Immature natural killer cell (primary cell): Measurements from ENCODE around the gene PRIM2. TPM values are rescaled to one million over a fixed set of nuclear protein-coding genes. Genes with fewer than 3 reads are reported as not detected.
"Not testable (repeated sequence)": the region's sequence is repeated elsewhere in the genome, so short reads cannot be mapped to it uniquely, and the experiment has no call there.

Experiments
- DNase-seq, 3 donors: peaks; one replicate each; pipeline ENCODE4 v3.0.0; 2022; ENCODE audit warnings: mixed read lengths in 1 of 3
- H3K27ac Mint-ChIP-seq, 6 donors: one replicate each; pipeline ENCODE4 v1.8.0; 2020; ENCODE audit warnings: mixed read lengths in 6 of 6, mild to moderate bottlenecking in 5 of 6, inconsistent platforms in 4 of 6, moderate library complexity in 3 of 6
- H3K27me3 Mint-ChIP-seq, 3 donors: one replicate each; pipeline ENCODE4 v1.8.0; 2020 to 2021; ENCODE audit warnings: low read depth in 3 of 3, mild to moderate bottlenecking in 3 of 3, mixed read lengths in 3 of 3, moderate library complexity in 3 of 3, inconsistent platforms in 1 of 3
- H3K36me3 Mint-ChIP-seq, 3 donors: one replicate each; pipeline ENCODE4 v1.8.0; 2020; ENCODE audit warnings: mixed read lengths in 3 of 3, inconsistent platforms in 2 of 3, mild to moderate bottlenecking in 2 of 3
- H3K4me1 Mint-ChIP-seq, 2 donors: one replicate each; pipeline ENCODE4 v1.8.0; 2020; ENCODE audit warnings: inconsistent platforms in 2 of 2, mild to moderate bottlenecking in 2 of 2, mixed read lengths in 2 of 2, moderate library complexity in 1 of 2
- H3K4me3 Mint-ChIP-seq, 5 donors: one replicate each; pipeline ENCODE4 v1.8.0; 2020; ENCODE audit warnings: mild to moderate bottlenecking in 5 of 5, mixed read lengths in 5 of 5, inconsistent platforms in 3 of 5, moderate library complexity in 3 of 5
- H3K9me3 Mint-ChIP-seq, 6 donors: one replicate each; pipeline ENCODE4 v1.8.0; 2020; ENCODE audit warnings: mild to moderate bottlenecking in 6 of 6, mixed read lengths in 6 of 6, inconsistent platforms in 4 of 6, moderate library complexity in 3 of 6
- polyA plus RNA-seq, 3 donors: library from polyadenylated mRNA; unstranded; fragments of 300-500 nt; fragmentation: Illumina TruSeq; gene quantifications; one replicate each; pipeline ENCODE4 v1.2.3, GENCODE V29; 2021

The PRIM2 gene
- polyA plus RNA-seq, 3 donors from 2014 or later, result 2.6 to 15.2 (median 7.7) TPM

GRCh38 chr6:57358319-57358718, 40.9 kb downstream of the PRIM2 start:
- not testable (repeated sequence) for DNase-seq, H3K9me3 Mint-ChIP-seq, H3K27me3 Mint-ChIP-seq
- peak overlapping the region in 3 of 6 donors; percentile 1 to 67 (median 51) for H3K27ac Mint-ChIP-seq
- peak overlapping the region in 4 of 5 donors; percentile 4 to 53 (median 22) for H3K4me3 Mint-ChIP-seq
- H3K4me1 Mint-ChIP-seq, result peaks cover 12 to 20% of the 10 kb centered on the region in 2 donors
- H3K36me3 Mint-ChIP-seq, result peaks cover 0 to 12% (median 0%) of the 10 kb centered on the region in 3 donors

- H3K27ac Mint-ChIP-seq, H3K27me3 Mint-ChIP-seq: not testable (repeated sequence)
- H3K4me1 Mint-ChIP-seq, result peaks cover 12 to 20% of the 10 kb centered on the region in 2 donors
These were observed 42.3 kb downstream of the PRIM2 start for GRCh38 chr6:57359766-57360165.

DNA sequence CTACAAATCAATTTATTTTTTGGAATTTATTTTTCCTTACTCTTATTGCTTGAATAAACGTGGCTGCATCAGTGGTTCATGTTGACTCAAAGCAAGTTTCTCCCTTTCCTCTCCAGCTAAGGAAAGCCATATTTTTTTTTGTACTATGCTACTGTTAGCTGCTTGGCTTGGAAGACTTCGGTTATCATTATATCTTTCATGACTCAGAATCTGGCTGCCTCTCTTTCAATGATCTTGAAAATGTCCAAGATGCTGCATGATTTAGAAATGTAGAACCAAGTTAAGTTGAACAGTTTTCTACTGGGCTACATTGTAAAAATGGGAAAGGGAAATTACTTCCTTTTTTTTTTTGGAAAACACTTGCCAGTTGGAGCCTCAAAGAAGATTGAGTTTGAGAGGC, 44.9 kb downstream of the PRIM2 start:
- Mint-ChIP-seq H3K4me1 (peaks cover 9 to 16% of the 10 kb centered on the region in 2 donors), H3K36me3 (peaks cover 3 to 11% (median 3%) of the 10 kb centered on the region in 3 donors)
- not testable (repeated sequence) for DNase-seq, H3K27me3 Mint-ChIP-seq, H3K9me3 Mint-ChIP-seq, H3K4me3 Mint-ChIP-seq, H3K27ac Mint-ChIP-seq

More at GRCh38 chr6:57359766-57360165, 42.3 kb downstream of the PRIM2 start:
- not testable (repeated sequence) for H3K4me3 Mint-ChIP-seq, DNase-seq, H3K9me3 Mint-ChIP-seq
- H3K36me3 Mint-ChIP-seq, result peaks cover 0 to 12% (median 0%) of the 10 kb centered on the region in 3 donors

- H3K4me1 Mint-ChIP-seq, result not testable (repeated sequence)
These were observed 47.7 kb downstream of the PRIM2 start for GRCh38 chr6:57365076-57365583.

DNA sequence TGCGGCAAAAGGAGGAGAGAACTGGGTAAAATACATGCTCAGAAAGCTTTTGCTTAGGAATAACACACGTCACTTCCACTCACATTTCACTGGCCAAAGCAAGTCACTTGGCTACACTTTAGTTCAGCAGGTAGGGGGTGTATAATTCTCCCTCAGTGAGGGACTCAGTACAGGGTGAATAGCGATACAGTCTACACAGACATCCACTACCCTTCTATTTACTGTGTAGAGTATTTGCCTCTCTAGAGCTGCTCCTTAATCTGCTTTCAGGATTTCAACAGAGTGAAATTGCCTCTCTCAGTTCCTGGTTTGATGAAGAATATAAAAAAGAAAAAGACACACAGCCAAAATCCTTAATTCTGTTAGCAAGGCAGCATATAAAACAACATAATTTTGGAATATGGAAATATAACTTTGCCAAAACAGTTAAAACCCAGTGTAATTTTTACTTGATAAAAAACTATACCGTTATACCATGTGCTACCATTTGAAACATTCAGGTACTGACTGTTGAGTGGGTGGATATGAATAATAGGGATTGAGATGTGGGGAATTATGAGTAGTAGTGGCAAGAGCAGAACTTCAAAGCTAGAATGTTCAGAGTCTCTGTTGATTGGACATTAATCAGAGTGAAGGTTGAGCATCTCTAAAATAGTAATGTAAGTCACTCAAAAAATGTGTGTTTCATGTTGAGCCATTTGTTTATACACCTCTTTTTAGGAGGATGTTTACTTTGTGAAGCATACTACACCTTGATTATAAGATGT, 51.7 kb downstream of the PRIM2 start:
- peak overlapping the region in 3 of 6 donors; percentile 5 to 53 (median 23) for H3K27ac Mint-ChIP-seq
- not testable (repeated sequence) for H3K9me3 Mint-ChIP-seq, H3K27me3 Mint-ChIP-seq, H3K4me1 Mint-ChIP-seq, H3K36me3 Mint-ChIP-seq, H3K4me3 Mint-ChIP-seq, DNase-seq

More at GRCh38 chr6:57365076-57365583, 47.7 kb downstream of the PRIM2 start:
- not testable (repeated sequence) for H3K4me3 Mint-ChIP-seq, H3K27me3 Mint-ChIP-seq, H3K27ac Mint-ChIP-seq, H3K9me3 Mint-ChIP-seq, DNase-seq
- peaks cover 3 to 11% (median 3%) of the 10 kb centered on the region in 3 donors for H3K36me3 Mint-ChIP-seq

DNA sequence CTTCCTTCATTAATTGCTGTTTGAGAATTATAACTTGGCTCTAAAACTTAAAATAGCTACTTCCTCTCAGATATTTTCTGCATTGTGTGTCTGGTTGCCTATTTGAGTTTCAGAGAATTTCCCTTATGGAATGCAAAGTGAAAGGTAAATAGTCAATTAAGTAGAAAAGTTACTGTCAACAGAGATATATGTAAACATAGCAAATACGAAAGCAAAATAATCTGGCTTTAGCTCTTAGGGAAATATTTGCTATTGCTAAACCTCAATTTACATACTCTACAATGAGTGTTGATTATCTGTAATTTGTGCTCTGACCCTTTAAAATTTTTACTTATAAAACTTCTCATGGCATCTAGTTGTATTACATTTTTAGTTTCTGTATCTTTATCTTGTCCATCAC, 54.3 kb downstream of the PRIM2 start:
- DNase-seq, H3K27me3 Mint-ChIP-seq, H3K27ac Mint-ChIP-seq, H3K4me3 Mint-ChIP-seq, H3K36me3 Mint-ChIP-seq, H3K9me3 Mint-ChIP-seq, H3K4me1 Mint-ChIP-seq: not testable (repeated sequence)

- not testable (repeated sequence) for DNase-seq, H3K27ac Mint-ChIP-seq, H3K27me3 Mint-ChIP-seq, H3K4me1 Mint-ChIP-seq, H3K9me3 Mint-ChIP-seq, H3K4me3 Mint-ChIP-seq, H3K36me3 Mint-ChIP-seq
These were observed 57.3 kb downstream of the PRIM2 start for GRCh38 chr6:57374764-57375163.

- not testable (repeated sequence) for H3K27ac Mint-ChIP-seq, H3K9me3 Mint-ChIP-seq, H3K27me3 Mint-ChIP-seq, H3K4me1 Mint-ChIP-seq, DNase-seq, H3K4me3 Mint-ChIP-seq
- H3K36me3 Mint-ChIP-seq, result peaks cover 6 to 14% (median 7%) of the 10 kb centered on the region in 3 donors
These were observed 58.7 kb downstream of the PRIM2 start for GRCh38 chr6:57376083-57376482.

GRCh38 chr6:57389038-57389592, 71.7 kb downstream of the PRIM2 start:
- H3K27ac Mint-ChIP-seq, H3K27me3 Mint-ChIP-seq, H3K9me3 Mint-ChIP-seq, DNase-seq, H3K4me3 Mint-ChIP-seq: not testable (repeated sequence)
- Mint-ChIP-seq H3K36me3 (peaks cover 5 to 17% (median 10%) of the 10 kb centered on the region in 3 donors), H3K4me1 (peaks cover 6 to 16% of the 10 kb centered on the region in 2 donors)

GRCh38 chr6:57390818-57391217, 73.4 kb downstream of the PRIM2 start:
- H3K27me3 Mint-ChIP-seq, H3K4me3 Mint-ChIP-seq, DNase-seq, H3K27ac Mint-ChIP-seq: not testable (repeated sequence)
- Mint-ChIP-seq H3K9me3 (peaks cover 0 to 12% (median 5%) of the 10 kb centered on the region in 6 donors), H3K36me3 (peaks cover 5 to 25% (median 20%) of the 10 kb centered on the region in 3 donors), H3K4me1 (peaks cover 20 to 33% of the 10 kb centered on the region in 2 donors)

DNA sequence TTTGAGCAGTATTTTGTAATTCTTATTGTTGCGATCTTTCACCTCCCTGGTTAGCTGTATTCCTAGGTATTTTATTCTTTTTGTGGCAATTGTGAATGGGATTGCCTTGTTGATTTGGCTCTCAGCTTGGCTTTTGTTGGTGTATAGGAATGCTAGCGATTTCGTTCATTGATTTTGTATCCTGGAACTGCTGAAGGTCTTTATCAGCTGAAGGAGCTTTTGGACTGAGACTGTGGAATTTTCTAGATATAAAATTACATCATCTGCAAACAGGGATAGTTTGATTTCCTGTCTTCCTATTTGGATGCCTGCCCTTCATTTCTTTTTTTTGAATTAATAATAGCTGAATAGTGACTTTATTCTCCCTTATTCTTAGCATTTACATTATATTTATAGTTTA, 74.6 kb downstream of the PRIM2 start:
- peaks cover 3 to 24% (median 15%) of the 10 kb centered on the region in 6 donors for H3K9me3 Mint-ChIP-seq

GRCh38 chr6:57419341-57419740, 101.9 kb downstream of the PRIM2 start:
- not testable (repeated sequence) for H3K27me3 Mint-ChIP-seq, H3K27ac Mint-ChIP-seq, H3K4me3 Mint-ChIP-seq, H3K9me3 Mint-ChIP-seq, DNase-seq
- Mint-ChIP-seq H3K36me3 (peaks cover 4 to 12% (median 11%) of the 10 kb centered on the region in 3 donors), H3K4me1 (peaks cover 11 to 13% of the 10 kb centered on the region in 2 donors)

More for the DNA sequence above, 74.6 kb downstream of the PRIM2 start:
- Mint-ChIP-seq H3K27ac (peak overlapping the region in 1 of 6 donors; percentile 9), H3K4me1 (peaks cover 28 to 46% of the 10 kb centered on the region in 2 donors), H3K36me3 (peaks cover 15 to 35% (median 30%) of the 10 kb centered on the region in 3 donors)
- DNase-seq, H3K27me3 Mint-ChIP-seq, H3K4me3 Mint-ChIP-seq: not testable (repeated sequence)

GRCh38 chr6:57421503-57421902, 104.1 kb downstream of the PRIM2 start:
- no peaks in the 10 kb centered on the region for H3K9me3 Mint-ChIP-seq
- H3K4me1 Mint-ChIP-seq, result peaks cover 11 to 13% of the 10 kb centered on the region in 2 donors
- no peaks in the 10 kb centered on the region for H3K27me3 Mint-ChIP-seq
- peak overlapping the region in 1 of 6 donors; percentile 18 for H3K27ac Mint-ChIP-seq
- H3K4me3 Mint-ChIP-seq, result no peak overlapping the region
- peaks cover 4 to 7% (median 4%) of the 10 kb centered on the region in 3 donors for H3K36me3 Mint-ChIP-seq
- DNase-seq, result no peak

- Mint-ChIP-seq H3K27ac (no peak overlapping the region), H3K27me3 (no peaks in the 10 kb centered on the region), H3K4me3 (no peak overlapping the region), H3K4me1 (peaks cover 10 to 13% of the 10 kb centered on the region in 2 donors), H3K9me3 (no peaks in the 10 kb centered on the region), H3K36me3 (peaks cover 0 to 7% (median 6%) of the 10 kb centered on the region in 3 donors)
- no peak for DNase-seq
These were observed 106.0 kb downstream of the PRIM2 start for GRCh38 chr6:57423468-57423867.
